ENCODE data around the gene HBE1. TPM values are rescaled to one million over a fixed set of nuclear protein-coding genes. Genes with fewer than 3 reads are reported as not detected.

HBE1 gene
- polyA plus RNA-seq, 3 donors = not detected

- H3K9ac ChIP-seq (ENCODE audit: insufficient read depth, low read length, poor library complexity, severe bottlenecking) = no peak overlapping the region
- Mint-ChIP-seq H3K4me1 (no peaks in the 10 kb centered on the region), H3K27ac (no peak overlapping the region), H3K27me3 (ENCODE audit: low read depth in 3 of 3) (peaks cover 0 to 3% (median 0%) of the 10 kb centered on the region in 3 donors), H3K9me3 (peaks cover 0 to 3% (median 0%) of the 10 kb centered on the region in 7 donors), H3K36me3 (no peaks in the 10 kb centered on the region), H3K4me3 (no peak overlapping the region)
- no peak overlapping the region for H3K27ac ChIP-seq (ENCODE audit: low read depth in 1 of 2, low read length in 2 of 2)
- H3K9me3 ChIP-seq (replicated peaks in 1 of 2; ENCODE audit: control insufficient read depth in 1 of 2, insufficient read depth in 1 of 2, low read length in 2 of 2) = no peaks in the 10 kb centered on the region
- no peak overlapping the region for H3K4me2 ChIP-seq (replicated peaks; ENCODE audit: extremely low read depth, low read length, poor library complexity, severe bottlenecking)
- H2AFZ ChIP-seq (ENCODE audit: insufficient read depth, low read depth, low read length, poor library complexity, severe bottlenecking) = no peak overlapping the region
- H3K36me3 ChIP-seq (replicated peaks in 1 of 2; ENCODE audit: control insufficient read depth in 1 of 2, insufficient read depth in 2 of 2, low read length in 2 of 2) = no peaks in the 10 kb centered on the region
- DNase-seq = no peak
- 94% methylated on average over 5 of the region's 6 CpGs for WGBS (ENCODE audit: insufficient coverage)
- no peaks in the 10 kb centered on the region for H3K79me2 ChIP-seq (ENCODE audit: insufficient read depth, low read length)
- no peaks in the 10 kb centered on the region for H3K4me1 ChIP-seq (ENCODE audit: control insufficient read depth in 1 of 2, insufficient read depth in 2 of 2, low read length in 2 of 2)
- H4K20me1 ChIP-seq (ENCODE audit: insufficient read depth, low read length) = no peaks in the 10 kb centered on the region
- intact Hi-C loops (cut with micrococcal nuclease) = no loop called here
- no peaks in the 10 kb centered on the region for H3K27me3 ChIP-seq (ENCODE audit: control insufficient read depth in 2 of 2, insufficient read depth in 2 of 2, low read length in 2 of 2)
- TF ChIP-seq CTCF (IDR thresholded peaks at IDR 0.05) = no peak
- H3K4me3 ChIP-seq (replicated peaks in 1 of 3; ENCODE audit: low read depth in 2 of 3, low read length in 3 of 3) = no peak overlapping the region
These were observed 19.3 kb upstream of the HBE1 start for GRCh38 chr11:5288906-5289550.

- no peak for TF ChIP-seq CTCF (IDR thresholded peaks at IDR 0.05)
- no peak overlapping the region for H3K9ac ChIP-seq (ENCODE audit: insufficient read depth, low read length, poor library complexity, severe bottlenecking)
- DNase-seq = no peak
- H3K27me3 Mint-ChIP-seq (ENCODE audit: low read depth in 3 of 3) = peaks cover 0 to 3% (median 0%) of the 10 kb centered on the region in 3 donors
- H3K9me3 Mint-ChIP-seq = peaks cover 0 to 3% (median 1%) of the 10 kb centered on the region in 7 donors
- H3K4me1 ChIP-seq (ENCODE audit: control insufficient read depth in 1 of 2, insufficient read depth in 2 of 2, low read length in 2 of 2) = no peaks in the 10 kb centered on the region
- no peak overlapping the region for H3K4me2 ChIP-seq (replicated peaks; ENCODE audit: extremely low read depth, low read length, poor library complexity, severe bottlenecking)
- H3K27ac ChIP-seq (ENCODE audit: low read depth in 1 of 2, low read length in 2 of 2) = no peak overlapping the region
- intact Hi-C loops (cut with micrococcal nuclease) = no loop called here
- no peaks in the 10 kb centered on the region for H4K20me1 ChIP-seq (ENCODE audit: insufficient read depth, low read length)
- no peak overlapping the region for H3K4me3 ChIP-seq (replicated peaks in 1 of 3; ENCODE audit: low read depth in 2 of 3, low read length in 3 of 3)
- H3K9me3 ChIP-seq (replicated peaks in 1 of 2; ENCODE audit: control insufficient read depth in 1 of 2, insufficient read depth in 1 of 2, low read length in 2 of 2) = no peaks in the 10 kb centered on the region
- H2AFZ ChIP-seq (ENCODE audit: insufficient read depth, low read depth, low read length, poor library complexity, severe bottlenecking) = no peak overlapping the region
- WGBS (ENCODE audit: insufficient coverage) = 88% methylated on average over 4 of the region's 7 CpGs
- no peak overlapping the region for H3K27ac Mint-ChIP-seq
- no peaks in the 10 kb centered on the region for H3K4me1 Mint-ChIP-seq
- H3K79me2 ChIP-seq (ENCODE audit: insufficient read depth, low read length) = no peaks in the 10 kb centered on the region
- no peaks in the 10 kb centered on the region for H3K36me3 Mint-ChIP-seq
- H3K4me3 Mint-ChIP-seq = no peak overlapping the region
- no peaks in the 10 kb centered on the region for H3K36me3 ChIP-seq (replicated peaks in 1 of 2; ENCODE audit: control insufficient read depth in 1 of 2, insufficient read depth in 2 of 2, low read length in 2 of 2)
- H3K27me3 ChIP-seq (ENCODE audit: control insufficient read depth in 2 of 2, insufficient read depth in 2 of 2, low read length in 2 of 2) = no peaks in the 10 kb centered on the region
These were observed 18.6 kb upstream of the HBE1 start for GRCh38 chr11:5288108-5288905.
